ENCODE measurements around the gene HLCS. TPM values are rescaled to one million over a fixed set of nuclear protein-coding genes. Genes with fewer than 3 reads are reported as not detected.

The HLCS gene
- total and polyA plus RNA-seq, 2 of the 8 experiments (the other 6 are each of a cell fraction or from before 2014, with no cell fraction given): 4.7 to 12.2 TPM

DNA sequence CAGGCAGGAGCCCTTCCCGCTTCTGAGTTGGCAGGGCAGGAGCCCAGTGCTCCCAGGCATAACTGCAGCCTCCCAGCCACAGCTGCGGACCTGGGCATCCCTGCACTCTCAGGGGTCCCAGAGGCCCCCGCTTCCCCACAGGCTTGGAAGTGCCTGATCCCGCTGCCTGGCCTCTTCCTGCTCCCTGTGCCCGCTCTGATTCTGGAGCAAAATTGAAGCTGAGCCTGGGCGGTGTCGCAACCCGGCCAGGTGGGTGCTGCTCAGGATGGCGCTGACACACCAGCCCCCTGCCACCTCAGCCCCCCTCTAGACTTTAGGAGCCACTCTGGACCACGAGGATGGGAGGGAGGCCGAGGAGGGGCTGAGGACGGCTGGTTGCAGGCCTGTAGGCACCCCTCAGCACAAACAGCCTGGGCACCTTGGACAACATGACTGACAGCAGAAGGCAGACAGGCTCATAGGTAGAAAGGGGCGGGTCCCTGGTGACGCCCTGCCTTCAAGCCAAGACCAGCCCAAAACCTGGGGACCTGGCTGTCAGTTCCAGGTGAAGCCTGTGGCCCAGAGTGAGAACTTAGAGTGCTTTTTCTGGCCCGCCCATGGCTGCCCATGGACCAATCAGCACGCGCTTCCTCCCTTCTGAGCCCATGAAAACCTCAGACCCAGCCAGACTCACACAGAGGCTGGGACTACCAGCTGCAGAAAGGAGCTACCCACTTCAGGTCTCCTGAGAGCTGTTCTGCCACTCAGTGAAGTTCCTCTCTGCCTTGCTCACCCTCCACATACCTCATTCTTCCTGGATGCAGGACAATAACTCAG lies 7.2 kb downstream of the HLCS start:
- ChIA-PET POLR2A (ENCODE audit: partially characterized antibody) (interaction anchor here (1.1 to 1.5 kb wide), 2 partner anchors 9 to 12 kb away, joined by 3 to 6 read pairs; no protein-coding TSS in a partner anchor), CTCF (ENCODE audit: partially characterized antibody) (interaction anchor here (0.8 to 2.0 kb wide), 4 partner anchors 17 to 29 kb away, joined by 3 to 7 read pairs (median 3); no protein-coding TSS in a partner anchor)
- Histone ChIP-seq H3K23me2 (ENCODE audit: low read depth, low read length) (no peaks in the 10 kb centered on the region), H3K27ac (ENCODE audit: low read depth, low read length) (no peak overlapping the region), H2BK15ac (ENCODE audit: low read length) (no peak overlapping the region), H3K79me1 (ENCODE audit: low read depth, low read length) (no peaks in the 10 kb centered on the region), H3K4ac (replicated peaks; ENCODE audit: insufficient read length, low read depth, low read length) (no peak overlapping the region), H3K4me3 (ENCODE audit: extremely low read depth in 1 of 4, insufficient read depth in 2 of 4, low read depth in 3 of 4, low read length in 4 of 4) (no peak overlapping the region), H3K79me2 (ENCODE audit: control insufficient read depth in 1 of 2, insufficient read depth in 2 of 2, low read length in 2 of 2) (no peaks in the 10 kb centered on the region), H2BK120ac (replicated peaks; ENCODE audit: low read depth, low read length) (no peak overlapping the region), H4K91ac (replicated peaks; ENCODE audit: insufficient read length, low read length) (no peak overlapping the region), H3K27me3 (replicated peaks in 1 of 4; ENCODE audit: control insufficient read depth in 3 of 4, extremely low read depth in 1 of 4, insufficient read depth in 3 of 4, low read length in 3 of 4) (no peaks in the 10 kb centered on the region), H2AK5ac (ENCODE audit: low read depth, low read length) (no peak overlapping the region), H3K36me3 (ENCODE audit: control insufficient read depth in 2 of 4, insufficient read depth in 4 of 4, low read length in 3 of 4) (no peaks in the 10 kb centered on the region), H3K9ac (replicated peaks in 1 of 4; ENCODE audit: extremely low read depth in 1 of 4, low read depth in 3 of 4, low read length in 3 of 4) (no peak overlapping the region), H3K14ac (ENCODE audit: insufficient read length) (no peak overlapping the region), H2BK5ac (ENCODE audit: low read depth, low read length) (no peak overlapping the region), H2BK12ac (ENCODE audit: low read depth, low read length) (no peak overlapping the region), H3K4me2 (ENCODE audit: insufficient read depth in 1 of 2, low read depth in 2 of 2, low read length in 2 of 2) (no peak overlapping the region), H2BK20ac (ENCODE audit: low read length) (no peak overlapping the region), H3K23ac (ENCODE audit: insufficient read length) (no peak overlapping the region), H3K9me3 (ENCODE audit: insufficient read depth in 2 of 2, low read depth in 1 of 2, low read length in 1 of 2) (no peaks in the 10 kb centered on the region), H3K4me1 (replicated peaks in 1 of 4; ENCODE audit: control insufficient read depth in 3 of 4, insufficient read depth in 4 of 4, low read length in 3 of 4) (peaks cover 0 to 3% (median 1%) of the 10 kb centered on the region in 4 experiments; a peak in 1 of 7 replicates), H4K5ac (ENCODE audit: insufficient read length, low read depth, low read length) (no peak overlapping the region), H2AFZ (ENCODE audit: low read length) (no peak overlapping the region), H4K20me1 (replicated peaks in 1 of 2; ENCODE audit: control insufficient read depth in 1 of 2, insufficient read depth in 2 of 2, low read length in 2 of 2) (no peaks in the 10 kb centered on the region), H4K8ac (ENCODE audit: extremely low read depth, insufficient read depth, low read length) (no peak overlapping the region), H3K18ac (ENCODE audit: extremely low read depth, low read length) (no peak overlapping the region), H3K56ac (replicated peaks; ENCODE audit: insufficient read length, low read depth, low read length) (no peak overlapping the region)
- DNase-seq (ENCODE audit: low read depth in 1 of 2, low spot score in 2 of 2) (peak in 1 of 2 experiments; percentile 59), FAIRE-seq (no peak)
- 82% methylated on average over 17 of the region's 17 CpGs; no CpG with 5 or more reads in 1 of the 2 experiments for WGBS, 2 experiments (ENCODE audit: extremely low coverage in 1 of 2, insufficient coverage in 1 of 2, insufficient read length in 1 of 2, insufficient replicate concordance in 2 of 2, low coverage in 1 of 2, low lambda C conversion rate in 2 of 2, missing lambda C conversion rate in 1 of 2)
- peak in 1 of 2 experiments; percentile 66; a peak in 1 of 3 replicates for TF ChIP-seq POLR2A (IDR thresholded peaks at IDR 0.05; ENCODE audit: control extremely low read depth in 1 of 2, low read depth in 2 of 2, low read length in 2 of 2)
- TF ChIP-seq TBP (IDR thresholded peaks at IDR 0.05; ENCODE audit: low read depth, low read length): peak; percentile 56; the same call in 1 of the 2 replicates
- TF ChIP-seq SP1 (IDR thresholded peaks at IDR 0.05; ENCODE audit: low read depth, low read length): no peak
- no peak for TF ChIP-seq ZNF274 (IDR thresholded peaks at IDR 0.05; ENCODE audit: borderline replicate concordance, extremely low read depth, low read length)
- TF ChIP-seq POLR2AphosphoS5 (IDR thresholded peaks at IDR 0.05; ENCODE audit: low read depth, low read length): peak; percentile 34; the same call in 1 of the 2 replicates
- TF ChIP-seq TAF1 (IDR thresholded peaks at IDR 0.05; ENCODE audit: low read depth, low read length): 0 out of 2 replicates have a peak, but pooled peaks have one; percentile 30

Data from H1 (cell line).